NCI-H2081 (cell line): ENCODE results near the gene A1CF.
"Not testable (repeated sequence)": the region's sequence is repeated elsewhere in the genome, so short reads cannot be mapped to it uniquely, and the experiment has no call there.

Experiments
- DNase-seq, 2 experiments: peaks; one replicate each; lab custom pipeline; 2025; lab: John Stamatoyannopoulos, UW

Gene A1CF

DNA sequence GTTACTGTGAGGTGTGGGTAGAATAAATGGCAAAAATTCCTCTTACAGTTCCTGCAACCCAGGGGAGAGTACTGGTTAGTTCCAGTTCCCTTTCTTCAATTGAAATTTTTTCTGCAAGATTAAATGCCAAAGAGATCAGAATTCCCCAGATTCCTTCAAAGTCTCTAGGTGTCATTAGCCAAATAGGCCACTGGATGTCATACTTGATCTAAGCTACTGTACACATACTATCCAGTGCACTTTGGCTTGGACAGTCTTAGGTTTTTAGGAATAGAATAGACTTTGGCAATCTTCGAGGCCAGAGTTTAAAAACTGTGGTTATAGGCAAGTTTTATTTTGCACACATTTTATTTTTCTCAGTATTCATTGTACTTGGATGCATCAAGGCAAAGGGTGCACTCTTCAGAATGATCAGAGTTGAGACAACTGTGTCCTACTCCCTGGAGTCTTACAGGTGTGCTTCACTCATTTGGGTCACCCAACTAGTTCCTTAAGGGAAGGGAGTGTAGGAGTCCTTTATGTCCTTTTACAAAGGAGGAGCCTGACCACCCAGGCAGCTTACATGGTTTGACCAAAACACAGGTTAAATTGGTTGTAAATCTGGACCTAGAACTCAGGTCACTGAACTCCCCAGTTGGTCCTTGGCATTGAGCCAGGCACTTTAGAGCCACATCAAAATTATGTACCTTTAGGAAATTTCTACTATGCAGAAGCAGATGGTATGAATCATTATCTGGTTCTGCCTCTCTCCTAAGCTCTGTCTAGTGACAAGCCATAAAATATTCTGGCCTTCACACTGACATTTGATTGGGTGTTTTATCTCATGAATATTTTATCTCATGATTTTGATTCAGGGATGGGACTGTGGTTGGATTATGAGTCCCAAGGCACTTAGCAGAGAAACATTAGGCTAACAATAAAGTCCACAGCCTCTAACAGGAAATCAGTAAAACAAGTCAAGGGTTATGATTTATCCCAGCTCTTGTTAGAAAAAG lies 96.2 kb downstream of the A1CF start:
- DNase-seq: peak in 1 of 2 experiments; percentile 0

DNA sequence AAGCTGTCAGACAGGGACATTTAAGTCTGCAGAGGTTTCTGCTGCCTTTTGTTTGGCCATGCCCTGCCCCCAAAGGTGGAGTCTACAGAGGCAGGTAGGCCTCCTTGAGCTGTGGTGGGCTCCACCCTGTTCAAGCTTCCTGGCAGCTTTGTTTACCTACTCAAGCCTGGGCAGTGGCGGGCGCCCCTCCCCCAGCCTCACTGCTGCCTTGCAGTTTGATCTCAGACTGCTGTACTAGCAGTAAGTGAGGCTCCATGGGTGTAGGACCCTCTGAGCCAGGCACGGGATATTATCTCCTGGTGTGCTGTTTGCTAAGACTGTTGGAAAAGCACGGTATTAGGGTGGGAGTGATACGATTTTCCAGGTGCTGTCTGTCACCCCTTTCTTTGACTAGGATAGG lies 97.5 kb downstream of the A1CF start:
- DNase-seq: not testable (repeated sequence)

DNA sequence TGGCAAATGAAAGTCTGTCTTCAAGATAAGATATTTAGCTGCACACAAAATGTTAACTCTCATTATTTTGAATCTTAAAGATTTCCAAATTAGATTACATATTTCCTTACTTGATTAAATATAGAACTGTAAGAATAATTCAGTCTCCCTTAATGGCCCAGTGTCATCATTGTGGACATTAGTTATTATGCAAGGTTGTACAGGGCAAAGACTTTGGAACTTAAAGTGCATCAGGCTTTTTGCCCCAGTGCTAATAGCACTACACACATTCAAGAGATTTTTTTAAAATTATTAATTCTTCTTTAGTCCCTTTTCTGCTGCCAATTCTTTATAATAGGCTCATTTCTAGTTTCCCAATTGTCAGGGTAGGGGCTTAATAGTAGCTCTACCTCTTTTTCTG lies 103.4 kb downstream of the A1CF start:
- DNase-seq: not testable (repeated sequence)

DNA sequence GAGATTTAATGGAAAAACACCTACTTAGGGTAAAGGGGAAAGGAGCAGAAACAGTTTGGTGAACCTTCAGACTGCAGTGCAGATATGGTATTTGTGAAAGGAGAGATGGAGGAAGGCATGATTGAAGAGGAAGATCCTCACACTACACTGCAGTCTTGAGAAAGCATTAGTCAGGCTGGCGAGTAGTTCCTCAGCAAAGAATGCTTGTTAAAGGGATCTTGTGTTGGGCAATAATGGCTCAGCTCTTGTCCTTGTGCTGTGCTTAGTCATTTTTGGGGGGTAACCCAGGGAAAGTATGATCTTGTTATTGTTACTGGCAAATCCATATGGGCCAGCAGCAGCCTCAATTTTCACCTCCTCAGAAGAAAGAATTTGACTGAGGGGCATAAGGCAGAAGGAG lies 105.4 kb downstream of the A1CF start:
- DNase-seq: not testable (repeated sequence)

DNA sequence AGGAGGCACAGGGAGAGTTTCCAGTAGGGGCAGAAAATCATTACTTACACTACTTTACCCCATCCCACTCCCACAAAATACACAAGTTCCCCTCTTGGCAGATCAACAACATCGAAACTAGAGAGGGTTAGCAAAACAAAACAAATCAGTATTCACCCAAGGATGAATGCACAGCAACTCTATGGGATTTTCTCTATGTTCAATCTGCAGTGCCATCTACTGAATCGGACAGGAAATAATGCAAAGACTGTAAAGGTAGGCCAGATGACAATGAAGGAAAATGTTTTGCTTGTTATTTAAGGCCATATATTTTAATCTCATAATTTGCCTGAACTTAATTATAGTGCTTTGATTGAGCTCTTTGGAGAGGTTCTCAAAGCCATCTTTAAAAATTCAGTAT lies 110.6 kb downstream of the A1CF start:
- not testable (repeated sequence) for DNase-seq

DNA sequence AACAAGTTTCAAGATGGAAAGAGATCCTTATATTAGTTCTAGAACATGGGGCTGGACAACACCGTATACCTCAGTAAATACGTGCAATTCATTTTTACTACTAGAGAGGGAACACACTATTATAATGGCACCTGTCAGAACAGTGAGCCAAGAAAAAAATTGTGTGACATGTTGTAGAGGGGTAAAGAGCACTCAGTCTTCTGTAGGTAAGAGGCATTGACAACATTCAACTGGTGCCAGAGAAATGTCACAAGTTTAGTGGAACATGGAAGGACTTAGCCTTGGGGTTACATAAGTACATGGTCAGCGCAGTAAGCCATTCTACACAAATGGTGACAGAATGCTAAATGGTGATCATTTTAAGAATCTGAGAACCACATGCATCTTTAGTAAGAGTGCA lies 113.4 kb downstream of the A1CF start:
- DNase-seq: not testable (repeated sequence)

DNA sequence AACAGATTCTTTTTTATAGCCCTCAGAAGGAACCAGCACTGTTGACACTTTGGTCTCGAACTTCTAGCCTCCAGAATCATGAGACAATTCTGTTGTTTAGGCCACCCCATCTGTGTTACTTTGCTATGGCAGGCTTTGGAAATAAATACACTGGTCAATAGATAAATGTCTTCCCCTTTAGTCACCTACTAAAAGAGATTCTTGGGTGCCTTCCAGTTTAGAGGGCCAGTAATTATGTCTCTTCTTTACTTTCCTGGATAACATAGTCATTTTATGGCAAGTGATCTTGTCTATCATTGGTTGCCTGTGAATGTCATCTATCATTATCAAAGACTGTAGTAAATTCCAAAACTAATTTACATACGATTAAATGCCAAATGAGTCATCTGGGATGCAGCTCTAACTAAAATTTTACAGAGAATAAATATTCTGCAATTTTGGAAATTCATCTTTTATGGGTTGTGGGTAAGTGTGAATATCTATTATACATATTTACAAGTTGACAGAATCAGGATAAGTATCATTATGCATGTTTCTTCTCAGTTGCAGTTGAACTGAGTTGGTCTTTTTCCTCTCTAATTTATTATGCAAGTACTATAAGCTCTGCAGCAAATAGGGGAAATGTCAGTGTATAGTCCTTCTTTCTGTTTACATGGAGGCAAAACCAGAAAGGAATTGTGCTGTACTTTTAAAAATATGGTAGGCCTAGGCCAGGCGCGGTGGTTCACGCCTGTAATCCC lies 118.5 kb downstream of the A1CF start:
- DNase-seq: not testable (repeated sequence)
